Loucy (cell line): ENCODE data around the gene OLA1.

Experiments used
- EZH2phosphoT487 ChIP-seq: fragments of 200-600 bp; IDR thresholded peaks from 2 replicates; pipeline ENCODE4 v1.6.1; 2018; ENCODE audit warnings: antibody characterized with exemption, mild to moderate bottlenecking, moderate library complexity, borderline replicate concordance
- TF ChIP-seq, protein P1 (sequence below): fragments of 200-600 bp; sonication (generic); conservative IDR thresholded peaks from 2 replicates; pipeline ENCODE4 v1.5.1; 2014; ENCODE audit warnings: mild to moderate bottlenecking, antibody characterized with exemption, low read length

DNA sequence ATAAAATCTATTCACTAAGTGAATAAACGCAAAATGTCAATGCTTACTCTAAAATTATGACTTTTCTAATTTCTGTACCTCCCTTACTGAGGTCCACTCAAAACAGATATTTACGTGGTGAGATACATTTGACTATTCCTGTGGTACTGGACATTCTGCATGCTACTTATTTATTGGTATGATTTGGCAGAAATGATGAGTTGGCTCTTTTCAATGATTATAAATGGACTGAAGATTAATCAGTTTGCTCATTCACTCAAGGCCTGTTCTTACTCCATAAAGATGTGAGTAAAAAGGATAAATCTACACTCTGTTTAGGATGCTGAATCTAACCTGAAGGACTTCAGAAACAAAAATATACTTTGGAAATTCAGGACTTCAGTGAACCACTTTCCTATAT, 98.8 kb downstream of the OLA1 start:
- TF ChIP-seq, protein P1, sequence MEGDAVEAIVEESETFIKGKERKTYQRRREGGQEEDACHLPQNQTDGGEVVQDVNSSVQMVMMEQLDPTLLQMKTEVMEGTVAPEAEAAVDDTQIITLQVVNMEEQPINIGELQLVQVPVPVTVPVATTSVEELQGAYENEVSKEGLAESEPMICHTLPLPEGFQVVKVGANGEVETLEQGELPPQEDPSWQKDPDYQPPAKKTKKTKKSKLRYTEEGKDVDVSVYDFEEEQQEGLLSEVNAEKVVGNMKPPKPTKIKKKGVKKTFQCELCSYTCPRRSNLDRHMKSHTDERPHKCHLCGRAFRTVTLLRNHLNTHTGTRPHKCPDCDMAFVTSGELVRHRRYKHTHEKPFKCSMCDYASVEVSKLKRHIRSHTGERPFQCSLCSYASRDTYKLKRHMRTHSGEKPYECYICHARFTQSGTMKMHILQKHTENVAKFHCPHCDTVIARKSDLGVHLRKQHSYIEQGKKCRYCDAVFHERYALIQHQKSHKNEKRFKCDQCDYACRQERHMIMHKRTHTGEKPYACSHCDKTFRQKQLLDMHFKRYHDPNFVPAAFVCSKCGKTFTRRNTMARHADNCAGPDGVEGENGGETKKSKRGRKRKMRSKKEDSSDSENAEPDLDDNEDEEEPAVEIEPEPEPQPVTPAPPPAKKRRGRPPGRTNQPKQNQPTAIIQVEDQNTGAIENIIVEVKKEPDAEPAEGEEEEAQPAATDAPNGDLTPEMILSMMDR, result no peak
- TF ChIP-seq EZH2phosphoT487, result no peak
